HepG2 (cell line): ENCODE measurements around the gene FDPS. TPM values are rescaled to one million over a fixed set of nuclear protein-coding genes. Genes with fewer than 3 reads are reported as not detected.

ENCODE experiments used
- ATAC-seq: fragments of 200-7000 bp; cut with Tn5 transposase; 3 replicates; pipeline ENCODE4 v1.9.1; 2020; ENCODE audit warnings: mild to moderate bottlenecking, moderate library complexity
- BruUV-seq: library from RNA; stranded (reverse); fragments of 400-500 nt; replicated peaks from 2 replicates; lab custom pipeline; 2021; lab: Mats Ljungman, UMichigan
- CTCF ChIA-PET: fragments of 300-600 bp; formaldehyde crosslinking; extraction: SDS; loops from one replicate; lab custom pipeline; 2021; ENCODE audit warnings: low total read pairs, inconsistent platforms, low intra/inter-chr PET ratio; lab: Yijun Ruan, JAX
- POLR2A ChIA-PET: fragments of 350-600 bp; sonication (Branson Sonifier 250); formaldehyde crosslinking; loops from one replicate; lab custom pipeline; 2020; ENCODE audit warnings: antibody characterized with exemption, inconsistent platforms; lab: Yijun Ruan, JAX
- DNase-seq: peaks from one replicate; pipeline ENCODE4 v3.0.0-alpha.2; 2015; ENCODE audit warnings: low spot score
- FAIRE-seq: peaks from 3 replicates; lab custom pipeline; 2011; peaks lifted over from hg19 to GRCh38; lab: Jason Lieb, UNC
- H2AFZ ChIP-seq: one replicate; pipeline ENCODE4 v1.6.1; 2011; ENCODE audit warnings: low read length, inconsistent platforms
- H3K27ac ChIP-seq: fragments of 300-600 bp; 3 replicates; pipeline ENCODE4 v1.8.0; 2011; ENCODE audit warnings: mixed run types, mild to moderate bottlenecking, mixed read lengths, low read length, inconsistent platforms; ENCODE audit not compliant: insufficient read depth; ENCODE audit errors: extremely low read length
- H3K27me3 ChIP-seq, 2 experiments: fragments of 200-600 bp in 1 of 2; 2 replicates in 1 of 2; 3 replicates in 1 of 2; pipeline versions ENCODE4 v1.6.0 to v1.8.0; 2011; ENCODE audit warnings: low read length in 2 of 2, mild to moderate bottlenecking in 2 of 2, moderate library complexity in 2 of 2, inconsistent platforms in 1 of 2; ENCODE audit not compliant: insufficient read depth in 2 of 2, control insufficient read depth in 1 of 2
- H3K36me3 ChIP-seq, 2 experiments: fragments of 200-600 bp in 1 of 2; replicated peaks in 1 of 2; 2 replicates in 1 of 2; 3 replicates in 1 of 2; pipeline versions ENCODE4 v1.5.1 to v1.8.0; 2011; ENCODE audit warnings: low read length in 2 of 2, inconsistent platforms in 1 of 2; ENCODE audit not compliant: insufficient read depth in 2 of 2, control insufficient read depth in 1 of 2
- H3K4me1 ChIP-seq: 2 replicates; pipeline ENCODE4 v1.5.1; 2012; ENCODE audit warnings: low read length, inconsistent platforms; ENCODE audit not compliant: insufficient read depth
- H3K4me2 ChIP-seq: 2 replicates; pipeline ENCODE4 v1.6.0; 2011; ENCODE audit warnings: low read depth, low read length, inconsistent platforms
- H3K4me3 ChIP-seq, 3 experiments: fragments of 200-600 bp in 1 of 3; sonication (generic), shearing (Covaris generic) in 1 of 3; replicated peaks in 1 of 3; 2 replicates each; pipeline ENCODE4 v1.5.1; 2011 to 2016; ENCODE audit warnings: low read length in 3 of 3, inconsistent platforms in 2 of 3, low read depth in 2 of 3, mild to moderate bottlenecking in 2 of 3, control low read depth in 1 of 3, mixed read lengths in 1 of 3; ENCODE audit not compliant: insufficient read depth in 1 of 3
- H3K79me2 ChIP-seq: one replicate; pipeline ENCODE4 v1.6.1; 2011; ENCODE audit warnings: low read length, inconsistent platforms; ENCODE audit not compliant: insufficient read depth
- H3K9ac ChIP-seq: 2 replicates; pipeline ENCODE4 v1.6.0; 2011; ENCODE audit warnings: mild to moderate bottlenecking, low read depth, low read length, inconsistent platforms; ENCODE audit not compliant: insufficient read depth
- H3K9me3 ChIP-seq: 2 replicates; pipeline ENCODE4 v1.5.1; 2012; ENCODE audit warnings: mild to moderate bottlenecking, low read length
- H4K20me1 ChIP-seq: 2 replicates; pipeline ENCODE4 v1.6.0; 2011; ENCODE audit warnings: inconsistent platforms, mild to moderate bottlenecking, low read length, moderate library complexity; ENCODE audit not compliant: insufficient read depth
- HDAC2 ChIP-seq: sonication (generic); formaldehyde crosslinking; IDR thresholded peaks from 2 replicates; pipeline ENCODE4 v1.4.0; 2020; ENCODE audit warnings: missing genetic modification reagents
- HOXA5 ChIP-seq: sonication (generic); formaldehyde crosslinking; IDR thresholded peaks from 2 replicates; pipeline ENCODE4 v1.4.0; 2020; ENCODE audit warnings: missing genetic modification reagents
- MIXL1 ChIP-seq: IDR thresholded peaks from 2 replicates; pipeline ENCODE4 v1.6.1; 2016
- NFE2L2 ChIP-seq: fragments of 150-350 bp; IDR thresholded peaks from 2 replicates; pipeline ENCODE4 v1.6.1; 2014; ENCODE audit warnings: low read length
- STAG1 ChIP-seq: sonication (generic); formaldehyde crosslinking; IDR thresholded peaks from 2 replicates; pipeline ENCODE4 v1.4.0; 2020; ENCODE audit warnings: missing genetic modification reagents
- TAF1 ChIP-seq: sonication (generic); formaldehyde crosslinking; IDR thresholded peaks from 2 replicates; pipeline ENCODE4 v1.4.0; 2020; ENCODE audit warnings: missing genetic modification reagents
- TARDBP ChIP-seq: sonication (generic); formaldehyde crosslinking; IDR thresholded peaks from 2 replicates; pipeline ENCODE4 v1.8.0; 2022; ENCODE audit warnings: mild to moderate bottlenecking, missing genetic modification reagents
- ZKSCAN1 ChIP-seq: fragments of 150-350 bp; IDR thresholded peaks from 2 replicates; pipeline ENCODE4 v1.6.1; 2014; ENCODE audit warnings: low read length
- ZNF605 ChIP-seq: sonication (generic); formaldehyde crosslinking; IDR thresholded peaks from 2 replicates; pipeline ENCODE4 v1.8.0; 2022; ENCODE audit warnings: mild to moderate bottlenecking, missing genetic modification reagents
- ZNF614 ChIP-seq: IDR thresholded peaks from 2 replicates; pipeline ENCODE4 v1.6.1; 2018; ENCODE audit warnings: missing biosample characterization, missing genetic modification reagents, inconsistent platforms, borderline replicate concordance
- WGBS: methylation state at CpG from one replicate; pipeline ENCODE4 v1.1.6; 2017; ENCODE audit warnings: low lambda C conversion rate; 5-methylcytosine and 5-hydroxymethylcytosine counted together
- in situ Hi-C: cut with HindIII; loops from 2 replicates; pipeline ENCODE4 v1.10.0; 2017; ENCODE audit warnings: low pct_unique_long_range_greater_than_20kb; ENCODE audit not compliant: extremely low pct_ligation_motif_present
- intact Hi-C: fragments of 100-400 bp; cut with micrococcal nuclease; formaldehyde crosslinking; loops from one replicate; pipeline ENCODE4 v1.10.0; 2022; ENCODE audit not compliant: unreplicated experiment
- polyA plus RNA-seq, 8 experiments: library from polyadenylated mRNA; depleted of rRNA in 3 of 8; stranded (reverse) in 7 of 8; unstranded in 1 of 8; fragments of >200 nt; fragmentation: Illumina TruSeq in 4 of 8; extraction: Trizol in 4 of 8; gene quantifications; 2 replicates each; pipeline versions ENCODE4 v1.2.1 to v1.2.3, GENCODE V29; 2011 to 2016; ENCODE audit warnings: low read depth in 4 of 8, missing spikeins in 1 of 8, mixed read lengths in 1 of 8; ENCODE audit not compliant: insufficient read depth in 1 of 8
- total RNA-seq, 5 experiments: library from RNA; depleted of rRNA; stranded (reverse); fragments of >200 nt; fragmentation: Illumina TruSeq; extraction: Trizol; gene quantifications; 2 replicates each; pipeline ENCODE4 v1.2.3, GENCODE V29; 2016; ENCODE audit warnings: low read depth in 1 of 5
- TF ChIP-seq, protein P1 (sequence below): sonication (generic); formaldehyde crosslinking; conservative IDR thresholded peaks from 2 replicates; pipeline ENCODE4 v1.4.0; 2020; ENCODE audit warnings: missing genetic modification reagents
- TF ChIP-seq, protein P2 (sequence below): sonication (generic); formaldehyde crosslinking; IDR thresholded peaks from 2 replicates; pipeline ENCODE4 v1.8.0; 2022; ENCODE audit warnings: mild to moderate bottlenecking, missing genetic modification reagents
- TF ChIP-seq, protein P3 (sequence below): sonication (generic); formaldehyde crosslinking; IDR thresholded peaks from 2 replicates; pipeline ENCODE4 v1.4.0; 2020; ENCODE audit warnings: mild to moderate bottlenecking, missing genetic modification reagents
- TF ChIP-seq, protein P4 (sequence below): sonication (generic); formaldehyde crosslinking; IDR thresholded peaks from 2 replicates; pipeline ENCODE4 v1.4.0; 2020; ENCODE audit warnings: mild to moderate bottlenecking, missing genetic modification reagents, borderline replicate concordance

Gene FDPS
- total and polyA plus RNA-seq, 2 of the 13 experiments (the other 11 are each of a cell fraction or from before 2014, with no cell fraction given), result 264 to 519 TPM

DNA sequence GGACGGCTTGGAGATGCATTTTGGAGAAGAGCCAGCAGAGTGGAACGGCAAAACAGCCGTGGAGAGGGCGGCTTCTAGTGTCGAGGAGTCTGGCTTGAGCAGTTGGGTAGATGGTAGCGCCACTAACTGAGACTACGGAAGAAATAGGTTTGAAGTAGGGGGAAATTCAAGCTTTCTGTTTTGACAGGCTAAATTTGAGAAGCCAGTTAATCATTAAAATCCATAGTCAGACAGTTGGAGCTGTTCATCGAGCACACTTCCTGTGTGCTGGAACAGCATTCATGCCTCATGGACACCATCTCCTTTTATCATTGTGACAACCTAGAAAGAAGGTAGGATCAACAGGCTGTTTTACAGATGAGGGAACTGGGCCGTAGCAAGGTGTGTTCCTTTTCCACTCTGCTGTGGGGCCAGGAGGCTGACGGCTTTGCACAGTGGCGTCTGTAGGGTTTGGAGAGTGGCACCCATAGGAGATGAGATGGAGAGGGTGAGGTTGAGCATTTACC, 4.1 kb upstream of the FDPS start:
- Histone ChIP-seq H3K4me3 (peak overlapping the region; percentile 61 to 78 (median 69); a peak in 5 of 6 replicates), H2AFZ (no peak overlapping the region), H3K9ac (peak overlapping the region; percentile 70), H3K4me1 (peaks cover 78% of the 10 kb centered on the region), H3K9me3 (no peaks in the 10 kb centered on the region), H3K27ac (peak overlapping the region; percentile 66), H3K36me3 (no peaks in the 10 kb centered on the region), H4K20me1 (no peaks in the 10 kb centered on the region; the same call in 1 of the 2 replicates), H3K27me3 (no peaks in the 10 kb centered on the region; a peak in 1 of 5 replicates), H3K4me2 (peak overlapping the region; percentile 81), H3K79me2 (peaks cover 23% of the 10 kb centered on the region)
- 2% methylated on average over 11 of the region's 11 CpGs for WGBS
- in situ Hi-C loops, result loop anchor here (10.0 kb wide), 1 partner anchor 50 kb away; the partner anchor contains the start of gene ENTREP3
- ChIA-PET CTCF (no interaction called here), POLR2A (interaction anchor here (1.1 to 5.5 kb wide), 8 partner anchors 19 to 54 kb away, joined by 3 to 51 read pairs (median 7); partner anchors contain the start of genes CLK2, ENTREP3, HCN3 and SCAMP3)
- peak; percentile 65 for DNase-seq
- peak; percentile 61 for FAIRE-seq
- no TSS peak for BruUV-seq
- peak; percentile 21 for ATAC-seq
- intact Hi-C loops, result loop anchor here (10.0 kb wide), 1 partner anchor 100 kb away; the partner anchor contains the start of genes MTX1 and THBS3
- 0 out of 2 replicates have a peak, but pooled peaks have one; percentile 19 for TF ChIP-seq ZKSCAN1
- TF ChIP-seq, protein P1, sequence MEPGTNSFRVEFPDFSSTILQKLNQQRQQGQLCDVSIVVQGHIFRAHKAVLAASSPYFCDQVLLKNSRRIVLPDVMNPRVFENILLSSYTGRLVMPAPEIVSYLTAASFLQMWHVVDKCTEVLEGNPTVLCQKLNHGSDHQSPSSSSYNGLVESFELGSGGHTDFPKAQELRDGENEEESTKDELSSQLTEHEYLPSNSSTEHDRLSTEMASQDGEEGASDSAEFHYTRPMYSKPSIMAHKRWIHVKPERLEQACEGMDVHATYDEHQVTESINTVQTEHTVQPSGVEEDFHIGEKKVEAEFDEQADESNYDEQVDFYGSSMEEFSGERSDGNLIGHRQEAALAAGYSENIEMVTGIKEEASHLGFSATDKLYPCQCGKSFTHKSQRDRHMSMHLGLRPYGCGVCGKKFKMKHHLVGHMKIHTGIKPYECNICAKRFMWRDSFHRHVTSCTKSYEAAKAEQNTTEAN, result no peak
- peak; percentile 74 for TF ChIP-seq TAF1 (CRISPR knock-in tag)
- TF ChIP-seq TARDBP (CRISPR knock-in tag), result peak; percentile 41; the same call in 1 of the 2 replicates
- TF ChIP-seq, protein P2, sequence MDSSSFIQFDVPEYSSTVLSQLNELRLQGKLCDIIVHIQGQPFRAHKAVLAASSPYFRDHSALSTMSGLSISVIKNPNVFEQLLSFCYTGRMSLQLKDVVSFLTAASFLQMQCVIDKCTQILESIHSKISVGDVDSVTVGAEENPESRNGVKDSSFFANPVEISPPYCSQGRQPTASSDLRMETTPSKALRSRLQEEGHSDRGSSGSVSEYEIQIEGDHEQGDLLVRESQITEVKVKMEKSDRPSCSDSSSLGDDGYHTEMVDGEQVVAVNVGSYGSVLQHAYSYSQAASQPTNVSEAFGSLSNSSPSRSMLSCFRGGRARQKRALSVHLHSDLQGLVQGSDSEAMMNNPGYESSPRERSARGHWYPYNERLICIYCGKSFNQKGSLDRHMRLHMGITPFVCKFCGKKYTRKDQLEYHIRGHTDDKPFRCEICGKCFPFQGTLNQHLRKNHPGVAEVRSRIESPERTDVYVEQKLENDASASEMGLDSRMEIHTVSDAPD (CRISPR knock-in tag), result no peak
- peak; percentile 9; the same call in 1 of the 2 replicates for TF ChIP-seq STAG1 (CRISPR knock-in tag)
- no peak for TF ChIP-seq NFE2L2
- TF ChIP-seq HOXA5, result peak; percentile 45; the same call in 1 of the 2 replicates
- peak; percentile 66; the same call in 1 of the 2 replicates for TF ChIP-seq MIXL1
- peak; percentile 31; the same call in 1 of the 2 replicates for TF ChIP-seq ZNF605 (CRISPR knock-in tag)
- 0 out of 2 replicates have a peak, but pooled peaks have one; percentile 55 for TF ChIP-seq ZNF614
- TF ChIP-seq, protein P3, sequence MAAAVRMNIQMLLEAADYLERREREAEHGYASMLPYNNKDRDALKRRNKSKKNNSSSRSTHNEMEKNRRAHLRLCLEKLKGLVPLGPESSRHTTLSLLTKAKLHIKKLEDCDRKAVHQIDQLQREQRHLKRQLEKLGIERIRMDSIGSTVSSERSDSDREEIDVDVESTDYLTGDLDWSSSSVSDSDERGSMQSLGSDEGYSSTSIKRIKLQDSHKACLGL, result peak; percentile 18; the same call in 1 of the 2 replicates
- TF ChIP-seq HDAC2 (CRISPR knock-in tag), result peak; percentile 30; the same call in 1 of the 2 replicates
- TF ChIP-seq, protein P4, sequence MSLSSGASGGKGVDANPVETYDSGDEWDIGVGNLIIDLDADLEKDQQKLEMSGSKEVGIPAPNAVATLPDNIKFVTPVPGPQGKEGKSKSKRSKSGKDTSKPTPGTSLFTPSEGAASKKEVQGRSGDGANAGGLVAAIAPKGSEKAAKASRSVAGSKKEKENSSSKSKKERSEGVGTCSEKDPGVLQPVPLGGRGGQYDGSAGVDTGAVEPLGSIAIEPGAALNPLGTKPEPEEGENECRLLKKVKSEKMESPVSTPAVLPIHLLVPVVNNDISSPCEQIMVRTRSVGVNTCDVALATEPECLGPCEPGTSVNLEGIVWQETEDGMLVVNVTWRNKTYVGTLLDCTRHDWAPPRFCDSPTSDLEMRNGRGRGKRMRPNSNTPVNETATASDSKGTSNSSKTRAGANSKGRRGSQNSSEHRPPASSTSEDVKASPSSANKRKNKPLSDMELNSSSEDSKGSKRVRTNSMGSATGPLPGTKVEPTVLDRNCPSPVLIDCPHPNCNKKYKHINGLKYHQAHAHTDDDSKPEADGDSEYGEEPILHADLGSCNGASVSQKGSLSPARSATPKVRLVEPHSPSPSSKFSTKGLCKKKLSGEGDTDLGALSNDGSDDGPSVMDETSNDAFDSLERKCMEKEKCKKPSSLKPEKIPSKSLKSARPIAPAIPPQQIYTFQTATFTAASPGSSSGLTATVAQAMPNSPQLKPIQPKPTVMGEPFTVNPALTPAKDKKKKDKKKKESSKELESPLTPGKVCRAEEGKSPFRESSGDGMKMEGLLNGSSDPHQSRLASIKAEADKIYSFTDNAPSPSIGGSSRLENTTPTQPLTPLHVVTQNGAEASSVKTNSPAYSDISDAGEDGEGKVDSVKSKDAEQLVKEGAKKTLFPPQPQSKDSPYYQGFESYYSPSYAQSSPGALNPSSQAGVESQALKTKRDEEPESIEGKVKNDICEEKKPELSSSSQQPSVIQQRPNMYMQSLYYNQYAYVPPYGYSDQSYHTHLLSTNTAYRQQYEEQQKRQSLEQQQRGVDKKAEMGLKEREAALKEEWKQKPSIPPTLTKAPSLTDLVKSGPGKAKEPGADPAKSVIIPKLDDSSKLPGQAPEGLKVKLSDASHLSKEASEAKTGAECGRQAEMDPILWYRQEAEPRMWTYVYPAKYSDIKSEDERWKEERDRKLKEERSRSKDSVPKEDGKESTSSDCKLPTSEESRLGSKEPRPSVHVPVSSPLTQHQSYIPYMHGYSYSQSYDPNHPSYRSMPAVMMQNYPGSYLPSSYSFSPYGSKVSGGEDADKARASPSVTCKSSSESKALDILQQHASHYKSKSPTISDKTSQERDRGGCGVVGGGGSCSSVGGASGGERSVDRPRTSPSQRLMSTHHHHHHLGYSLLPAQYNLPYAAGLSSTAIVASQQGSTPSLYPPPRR, result peak; percentile 36; the same call in 1 of the 2 replicates
